Measurements from ENCODE around the gene RSPO1.
A peak's percentile ranks its signal among the peaks of the same experiment; 100 is the strongest.

RSPO1 gene

GRCh38 chr1:37609002-37609401, 25.7 kb downstream of the RSPO1 start:
- H3K4me3 ChIP-seq (ENCODE audit: low read depth, low read length) = no peak overlapping the region
- DNase-seq (ENCODE audit: low read depth) = no peak
- no peak for TF ChIP-seq CTCF (IDR thresholded peaks at IDR 0.05; ENCODE audit: insufficient read depth, low read depth, low read length, missing control alignments)

GRCh38 chr1:37606481-37607263, 28.0 kb downstream of the RSPO1 start:
- no peak for DNase-seq (ENCODE audit: low read depth)

GRCh38 chr1:37605806-37606474, 28.8 kb downstream of the RSPO1 start:
- TF ChIP-seq CTCF (IDR thresholded peaks at IDR 0.05; ENCODE audit: insufficient read depth, low read depth, low read length, missing control alignments) = no peak
- DNase-seq (ENCODE audit: low read depth) = no peak
- H3K4me3 ChIP-seq (ENCODE audit: low read depth, low read length) = no peak overlapping the region

More at GRCh38 chr1:37606481-37607263, 28.0 kb downstream of the RSPO1 start:
- H3K4me3 ChIP-seq (ENCODE audit: low read depth, low read length) = no peak overlapping the region
- no peak for TF ChIP-seq CTCF (IDR thresholded peaks at IDR 0.05; ENCODE audit: insufficient read depth, low read depth, low read length, missing control alignments)

- no peak overlapping the region for H3K4me3 ChIP-seq (ENCODE audit: low read depth, low read length)
- no peak for TF ChIP-seq CTCF (IDR thresholded peaks at IDR 0.05; ENCODE audit: insufficient read depth, low read depth, low read length, missing control alignments)
- no peak for DNase-seq (ENCODE audit: low read depth)
These were observed 29.5 kb downstream of the RSPO1 start for GRCh38 chr1:37605061-37605650.

GRCh38 chr1:37602750-37603694, 31.7 kb downstream of the RSPO1 start:
- peak; percentile 71 for TF ChIP-seq CTCF (IDR thresholded peaks at IDR 0.05; ENCODE audit: insufficient read depth, low read depth, low read length, missing control alignments)
- DNase-seq (ENCODE audit: low read depth) = peak; percentile 57

GRCh38 chr1:37601441-37601840, 33.3 kb downstream of the RSPO1 start:
- H3K4me3 ChIP-seq (ENCODE audit: low read depth, low read length) = no peak overlapping the region
- no peak for DNase-seq (ENCODE audit: low read depth)
- TF ChIP-seq CTCF (IDR thresholded peaks at IDR 0.05; ENCODE audit: insufficient read depth, low read depth, low read length, missing control alignments) = no peak

More at GRCh38 chr1:37602750-37603694, 31.7 kb downstream of the RSPO1 start:
- no peak overlapping the region for H3K4me3 ChIP-seq (ENCODE audit: low read depth, low read length)

All from GM12865 (cell line).